Liver (tissue), 9 donors: ENCODE data around the gene CEP97. TPM values are rescaled to one million over a fixed set of nuclear protein-coding genes. Genes with fewer than 3 reads are reported as not detected.

Experiments used
- DNase-seq: peaks from one replicate; pipeline ENCODE4 v3.0.0-alpha.2; 2017; ENCODE audit warnings: low spot score
- H3K27ac ChIP-seq, 2 donors: one replicate each; pipeline ENCODE4 v1.7.0; 2013; ENCODE audit warnings: inconsistent platforms in 2 of 2, low read length in 2 of 2, control low read depth in 1 of 2, low read depth in 1 of 2, mild to moderate bottlenecking in 1 of 2
- H3K27me3 ChIP-seq, 4 donors: one replicate each; pipeline versions ENCODE4 v1.6.1 to v1.7.0; 2013; ENCODE audit warnings: low read length in 3 of 4, inconsistent platforms in 1 of 4, mild to moderate bottlenecking in 1 of 4, moderate library complexity in 1 of 4; ENCODE audit not compliant: control insufficient read depth in 4 of 4, insufficient read depth in 4 of 4
- H3K36me3 ChIP-seq, 4 donors: one replicate each; pipeline versions ENCODE4 v1.6.1 to v1.7.0; 2013; ENCODE audit warnings: low read length in 3 of 4, mild to moderate bottlenecking in 3 of 4, low read depth in 1 of 4, moderate library complexity in 1 of 4; ENCODE audit not compliant: control insufficient read depth in 4 of 4, insufficient read depth in 3 of 4
- H3K4me1 ChIP-seq, 4 donors: one replicate each; pipeline versions ENCODE4 v1.6.1 to v1.7.0; 2013; ENCODE audit warnings: low read length in 3 of 4, mild to moderate bottlenecking in 3 of 4, moderate library complexity in 1 of 4; ENCODE audit not compliant: control insufficient read depth in 4 of 4, insufficient read depth in 4 of 4
- H3K4me3 ChIP-seq, 3 donors: one replicate each; pipeline versions ENCODE4 v1.6.1 to v1.7.0; 2013; ENCODE audit warnings: low read length in 3 of 3, control low read depth in 1 of 3, low read depth in 1 of 3, mild to moderate bottlenecking in 1 of 3
- H3K9ac ChIP-seq, 2 donors: one replicate each; pipeline ENCODE4 v1.7.0; 2013; ENCODE audit warnings: low read length in 2 of 2, mild to moderate bottlenecking in 2 of 2, moderate library complexity in 2 of 2, control low read depth in 1 of 2, low read depth in 1 of 2
- H3K9me3 ChIP-seq, 4 donors: one replicate each; pipeline versions ENCODE4 v1.6.1 to v1.7.0; 2013; ENCODE audit warnings: low read length in 3 of 4; ENCODE audit not compliant: control insufficient read depth in 4 of 4
- EGR1 ChIP-seq, 2 donors: IDR thresholded peaks; 2 replicates each; pipeline ENCODE4 v1.6.1; 2016 to 2018; ENCODE audit warnings: antibody characterized with exemption in 2 of 2, low read depth in 2 of 2
- HNF4A ChIP-seq, 2 donors: conservative IDR thresholded peaks; 2 replicates each; pipeline ENCODE4 v1.6.1; 2016; ENCODE audit warnings: antibody characterized with exemption in 2 of 2, mild to moderate bottlenecking in 2 of 2
- NR2F2 ChIP-seq: IDR thresholded peaks from 2 replicates; pipeline ENCODE4 v1.6.1; 2016; ENCODE audit warnings: antibody characterized with exemption
- SP1 ChIP-seq: IDR thresholded peaks from 2 replicates; pipeline ENCODE4 v1.6.1; 2018; ENCODE audit warnings: antibody characterized with exemption, mild to moderate bottlenecking
- WGBS: extraction: QIAGEN DNeasy Blood & Tissue Kit; methylation state at CpG from one replicate; pipeline ENCODE4 v1.1.7; 2013; 5-methylcytosine and 5-hydroxymethylcytosine counted together
- polyA plus RNA-seq, 2 donors: library from polyadenylated mRNA; stranded (reverse) in 1 of 2; unstranded in 1 of 2; fragments of 200-250 nt in 1 of 2; fragments of >200 nt in 1 of 2; fragmentation: Nextera tagmentation in 1 of 2; extraction: Ambion mirVana in 1 of 2; gene quantifications; one replicate each; pipeline versions ENCODE4 v1.2.1 to v1.2.3, GENCODE V29; 2013 to 2015
- total RNA-seq, 2 donors: library from RNA; depleted of rRNA; stranded (reverse); fragments of >200 nt; gene quantifications; one replicate each; pipeline ENCODE4 v1.2.3, GENCODE V29; 2014
- donor health status: healthy.
- donor health status: healthy.
- donor health status: healthy.
- donor health status: healthy.
- donor health status: healthy.

CEP97 gene
- total and polyA plus RNA-seq, 4 donors = 0.57 to 8.3 (median 2.1) TPM

GRCh38 chr3:101819649-101820206 lies 95.3 kb downstream of the CEP97 start:
- no peak for DNase-seq
- Histone ChIP-seq H3K27me3 (no peaks in the 10 kb centered on the region), H3K9me3 (no peaks in the 10 kb centered on the region), H3K27ac (no peak overlapping the region), H3K4me1 (peaks cover 0 to 3% (median 2%) of the 10 kb centered on the region in 4 donors), H3K9ac (no peak overlapping the region), H3K4me3 (no peak overlapping the region), H3K36me3 (peaks cover 0 to 2% (median 0%) of the 10 kb centered on the region in 4 donors)
- TF ChIP-seq HNF4A (conservative IDR thresholded peaks at IDR 0.05) (no peak), EGR1 (IDR thresholded peaks at IDR 0.05; ENCODE audit: low read depth in 2 of 2) (no peak), SP1 (no peak), NR2F2 (no peak)
- WGBS = 85% methylated on average over 2 of the region's 2 CpGs

Other genes with a start within 250 kb of the CEP97 start
- gene SENP7, start 211.4 kb upstream of the CEP97 start, total RNA-seq = 10 to 100 TPM in 1 of 2 donors, 1 to 10 TPM in 1; 9.7 to 18.5 TPM
- 1 to 10 TPM; 1.9 to 3.9 TPM for gene SENP7, start 211.4 kb upstream of the CEP97 start, polyA plus RNA-seq
- 10 to 100 TPM; 12.6 to 18.1 TPM for gene TRMT10C, start 162.7 kb upstream of the CEP97 start, total RNA-seq
- 10 to 100 TPM; 14.9 to 30.3 TPM for gene TRMT10C, start 162.7 kb upstream of the CEP97 start, polyA plus RNA-seq
- gene PCNP, start 150.4 kb upstream of the CEP97 start, total RNA-seq = 10 to 100 TPM; 34.2 to 59.3 TPM
- gene PCNP, start 150.4 kb upstream of the CEP97 start, polyA plus RNA-seq = 10 to 100 TPM; 28.2 to 34.7 TPM
- gene ZBTB11, start 47.5 kb upstream of the CEP97 start, total RNA-seq = 10 to 100 TPM; 14.6 to 18.7 TPM
- 1 to 10 TPM; 3.8 to 3.9 TPM for gene ZBTB11, start 47.5 kb upstream of the CEP97 start, polyA plus RNA-seq
- gene RPL24, start 37.9 kb upstream of the CEP97 start, total RNA-seq = 100 to 1,000 TPM; 345 to 761 TPM
- 100 to 1,000 TPM; 216 to 499 TPM for gene RPL24, start 37.9 kb upstream of the CEP97 start, polyA plus RNA-seq
- gene NXPE3, start 54.6 kb downstream of the CEP97 start, total RNA-seq = 1 to 10 TPM; 2.2 to 2.7 TPM
- 1 to 10 TPM; 1.1 to 1.2 TPM for gene NXPE3, start 54.6 kb downstream of the CEP97 start, polyA plus RNA-seq
- 10 to 100 TPM; 13.8 to 78.8 TPM for gene NFKBIZ, start 124.9 kb downstream of the CEP97 start, total RNA-seq
- gene NFKBIZ, start 124.9 kb downstream of the CEP97 start, polyA plus RNA-seq = 10 to 100 TPM in 1 of 2 donors, 1 to 10 TPM in 1; 4.8 to 33.7 TPM